Small intestine (tissue), 16 donors: ENCODE data around the gene TRO. TPM values are rescaled to one million over a fixed set of nuclear protein-coding genes. Genes with fewer than 3 reads are reported as not detected.

Experiments
- DNase-seq, 2 donors: peaks; one replicate each; pipeline versions ENCODE4 v3.0.0 to v3.0.0-alpha.2; 2013
- FAIRE-seq: peaks from 2 replicates; lab custom pipeline; 2012; peaks lifted over from hg19 to GRCh38; lab: Jason Lieb, UNC
- H3K27ac ChIP-seq, 3 donors: one replicate each; pipeline ENCODE4 v1.5.1; 2013; ENCODE audit warnings: low read length in 2 of 3, mild to moderate bottlenecking in 2 of 3, control low read depth in 1 of 3, inconsistent platforms in 1 of 3, low read depth in 1 of 3, moderate library complexity in 1 of 3
- H3K27me3 ChIP-seq, 3 donors: one replicate each; pipeline ENCODE4 v1.6.1; 2013; ENCODE audit warnings: low read length in 3 of 3, inconsistent platforms in 1 of 3; ENCODE audit not compliant: control insufficient read depth in 3 of 3, insufficient read depth in 3 of 3
- H3K36me3 ChIP-seq, 3 donors: one replicate each; pipeline ENCODE4 v1.6.1; 2013; ENCODE audit warnings: low read length in 3 of 3, inconsistent platforms in 1 of 3, low read depth in 1 of 3, mild to moderate bottlenecking in 1 of 3, moderate library complexity in 1 of 3; ENCODE audit not compliant: control insufficient read depth in 3 of 3, insufficient read depth in 2 of 3
- H3K4me1 ChIP-seq, 3 donors: one replicate each; pipeline ENCODE4 v1.6.1; 2013; ENCODE audit warnings: low read length in 2 of 3, inconsistent platforms in 1 of 3, low read depth in 1 of 3, mild to moderate bottlenecking in 1 of 3, moderate library complexity in 1 of 3; ENCODE audit not compliant: control insufficient read depth in 3 of 3, insufficient read depth in 2 of 3
- H3K4me3 ChIP-seq, 3 donors: one replicate each; pipeline ENCODE4 v1.5.1; 2013; ENCODE audit warnings: low read length in 3 of 3, control low read depth in 1 of 3, inconsistent platforms in 1 of 3, low read depth in 1 of 3, mild to moderate bottlenecking in 1 of 3, moderate library complexity in 1 of 3
- H3K9me3 ChIP-seq, 2 donors: one replicate each; pipeline ENCODE4 v1.6.1; 2013; ENCODE audit warnings: low read depth in 1 of 2, low read length in 1 of 2; ENCODE audit not compliant: control insufficient read depth in 2 of 2, insufficient read depth in 1 of 2
- WGBS, 3 donors: extraction: QIAGEN DNeasy Blood & Tissue Kit; methylation state at CpG; one replicate each; pipeline ENCODE4 v1.1.7; 2013; 5-methylcytosine and 5-hydroxymethylcytosine counted together
- long read RNA-seq, 10 donors: transcript quantifications; one replicate each; lab custom pipeline, GENCODE V29; 2026
- polyA plus RNA-seq, 4 donors: library from polyadenylated mRNA; stranded (reverse) in 3 of 4; unstranded in 1 of 4; fragments of 200-250 nt in 3 of 4; fragments of 120-200 nt in 1 of 4; gene quantifications; one replicate each; pipeline versions ENCODE4 v1.2.1 to v1.2.3, GENCODE V29; 2013
- donor health status: healthy with polysubstance abuse.
- donor health status: control.
- donor health status: control.
- donor health status: Bipolar disorder and iron deficiency.
- donor health status: healthy.

TRO gene
- polyA plus RNA-seq: 10 to 100 TPM in 1 of 4 donors, 1 to 10 TPM in 1, under 1 TPM in 1, not detected in 1; 0.81 to 15.7 (median 2.1) TPM
- long read RNA-seq, donor 1, partial matches to known transcripts: 12 of 16 reads
- long read RNA-seq, donor 1, other reads (novel, unspliced or antisense): 0 of 16 reads
- long read RNA-seq, donor 2: 0 reads
- long read RNA-seq, donor 3, partial matches to known transcripts: 6 of 7 reads
- long read RNA-seq, donor 3, other reads (novel, unspliced or antisense): 0 of 7 reads
- long read RNA-seq, donor 4: 0 reads
- long read RNA-seq, donor 5, partial matches to known transcripts: 0 of 1 reads
- long read RNA-seq, donor 5, other reads (novel, unspliced or antisense): 0 of 1 reads
- long read RNA-seq, donor 6, partial matches to known transcripts: 0 of 2 reads
- long read RNA-seq, donor 6, other reads (novel, unspliced or antisense): 0 of 2 reads
- long read RNA-seq, donor 7, partial matches to known transcripts: 14 of 16 reads
- long read RNA-seq, donor 7, other reads (novel, unspliced or antisense): 0 of 16 reads
- long read RNA-seq, donor 8: 0 reads
- long read RNA-seq, donor 9, partial matches to known transcripts: 0 of 1 reads
- long read RNA-seq, donor 9, other reads (novel, unspliced or antisense): 0 of 1 reads
- long read RNA-seq, donor 10, partial matches to known transcripts: 29 of 33 reads
- long read RNA-seq, donor 10, other reads (novel, unspliced or antisense): 0 of 33 reads

- no peaks in the 10 kb centered on the region for H3K4me1 ChIP-seq
- H3K27me3 ChIP-seq: peaks cover 0 to 4% (median 0%) of the 10 kb centered on the region in 3 donors
- H3K4me3 ChIP-seq: peak within 1 kb of the TSS in 2 of 3 donors; percentile 38 to 60
- 1 to 41% (median 15%) methylated on average over 29 of the region's 29 CpGs for WGBS, 3 donors
- FAIRE-seq (no peak), DNase-seq (peak in 1 of 2 donors; percentile 12)
- no peaks in the 10 kb centered on the region for H3K9me3 ChIP-seq
- H3K36me3 ChIP-seq: no peaks in the 10 kb centered on the region
- H3K27ac ChIP-seq: peak within 1 kb of the TSS in 1 of 3 donors; percentile 62
These were observed at the start of gene TRO for GRCh38 chrX:54920610-54921426. Gene TRO (plus strand): TSS chrX:54920824. CDS start chrX:54922247, 1,423 bp downstream.

GRCh38 chrX:54885740-54886139 lies 34.9 kb upstream of the TRO start:
- H3K4me1 ChIP-seq: no peaks in the 10 kb centered on the region
- no peaks in the 10 kb centered on the region for H3K27me3 ChIP-seq
- no peaks in the 10 kb centered on the region for H3K9me3 ChIP-seq
- H3K36me3 ChIP-seq: no peaks in the 10 kb centered on the region
- no peak overlapping the region for H3K27ac ChIP-seq
- DNase-seq (no peak), FAIRE-seq (no peak)
- H3K4me3 ChIP-seq: no peak overlapping the region
- WGBS, 3 donors: 68 to 82% (median 75%) methylated on average over 3 of the region's 3 CpGs

GRCh38 chrX:54891573-54891972 lies 29.1 kb upstream of the TRO start:
- WGBS, 3 donors: 8 to 20% (median 15%) methylated on average over 3 of the region's 3 CpGs
- Histone ChIP-seq H3K27me3 (no peaks in the 10 kb centered on the region), H3K36me3 (no peaks in the 10 kb centered on the region), H3K4me3 (no peak overlapping the region), H3K27ac (no peak overlapping the region), H3K9me3 (no peaks in the 10 kb centered on the region), H3K4me1 (no peaks in the 10 kb centered on the region)
- DNase-seq (peak; percentile 37 to 52), FAIRE-seq (no peak)

- 50 to 75% (median 72%) methylated on average over 1 of the region's 1 CpG for WGBS, 3 donors
- H3K27me3 ChIP-seq: no peaks in the 10 kb centered on the region
- H3K4me3 ChIP-seq: no peak overlapping the region
- no peaks in the 10 kb centered on the region for H3K4me1 ChIP-seq
- H3K9me3 ChIP-seq: no peaks in the 10 kb centered on the region
- no peaks in the 10 kb centered on the region for H3K36me3 ChIP-seq
- DNase-seq (no peak), FAIRE-seq (no peak)
- H3K27ac ChIP-seq: no peak overlapping the region
These were observed 26.5 kb upstream of the TRO start for GRCh38 chrX:54894159-54894558.

- Histone ChIP-seq H3K4me1 (no peaks in the 10 kb centered on the region), H3K9me3 (no peaks in the 10 kb centered on the region), H3K36me3 (no peaks in the 10 kb centered on the region), H3K27ac (no peak overlapping the region), H3K4me3 (no peak overlapping the region), H3K27me3 (no peaks in the 10 kb centered on the region)
- DNase-seq (no peak), FAIRE-seq (no peak)
These were observed 10.7 kb upstream of the TRO start for GRCh38 chrX:54909941-54910340.

- no peaks in the 10 kb centered on the region for H3K4me1 ChIP-seq
- peak overlapping the region in 1 of 3 donors; percentile 62 for H3K27ac ChIP-seq
- H3K36me3 ChIP-seq: peaks cover 0 to 3% (median 0%) of the 10 kb centered on the region in 3 donors
- H3K4me3 ChIP-seq: peak overlapping the region in 2 of 3 donors; percentile 38 to 60
- DNase-seq: peak; percentile 5 to 52
- WGBS, 3 donors: 2 to 48% (median 19%) methylated on average over 22 to 29 of the region's 29 CpGs
- H3K9me3 ChIP-seq: no peaks in the 10 kb centered on the region
- peaks cover 0 to 4% (median 0%) of the 10 kb centered on the region in 3 donors for H3K27me3 ChIP-seq
- no peak for FAIRE-seq
These were observed 900 bp downstream of the TRO start for GRCh38 chrX:54921427-54922021.

GRCh38 chrX:54922547-54922946 lies 1.9 kb downstream of the TRO start:
- H3K27me3 ChIP-seq: peaks cover 0 to 4% (median 0%) of the 10 kb centered on the region in 3 donors
- DNase-seq: no peak
- no peaks in the 10 kb centered on the region for H3K9me3 ChIP-seq
- no peak for FAIRE-seq
- peaks cover 0 to 5% (median 0%) of the 10 kb centered on the region in 3 donors for H3K36me3 ChIP-seq
- H3K4me1 ChIP-seq: no peaks in the 10 kb centered on the region
- H3K4me3 ChIP-seq: no peak overlapping the region
- WGBS, 3 donors: 84 to 94% (median 93%) methylated on average over 3 of the region's 3 CpGs
- H3K27ac ChIP-seq: no peak overlapping the region
